SKM-1 treated with dmso at 0.1 percent for 144 hours (cell line): ENCODE results near the gene PKN1.
"Not testable (repeated sequence)": the region's sequence is repeated elsewhere in the genome, so short reads cannot be mapped to it uniquely, and the experiment has no call there.

ENCODE experiments used
- DNase-seq: peaks from one replicate; lab custom pipeline; 2025; ENCODE audit not compliant: unreplicated experiment; lab: John Stamatoyannopoulos, UW

The PKN1 gene

DNA sequence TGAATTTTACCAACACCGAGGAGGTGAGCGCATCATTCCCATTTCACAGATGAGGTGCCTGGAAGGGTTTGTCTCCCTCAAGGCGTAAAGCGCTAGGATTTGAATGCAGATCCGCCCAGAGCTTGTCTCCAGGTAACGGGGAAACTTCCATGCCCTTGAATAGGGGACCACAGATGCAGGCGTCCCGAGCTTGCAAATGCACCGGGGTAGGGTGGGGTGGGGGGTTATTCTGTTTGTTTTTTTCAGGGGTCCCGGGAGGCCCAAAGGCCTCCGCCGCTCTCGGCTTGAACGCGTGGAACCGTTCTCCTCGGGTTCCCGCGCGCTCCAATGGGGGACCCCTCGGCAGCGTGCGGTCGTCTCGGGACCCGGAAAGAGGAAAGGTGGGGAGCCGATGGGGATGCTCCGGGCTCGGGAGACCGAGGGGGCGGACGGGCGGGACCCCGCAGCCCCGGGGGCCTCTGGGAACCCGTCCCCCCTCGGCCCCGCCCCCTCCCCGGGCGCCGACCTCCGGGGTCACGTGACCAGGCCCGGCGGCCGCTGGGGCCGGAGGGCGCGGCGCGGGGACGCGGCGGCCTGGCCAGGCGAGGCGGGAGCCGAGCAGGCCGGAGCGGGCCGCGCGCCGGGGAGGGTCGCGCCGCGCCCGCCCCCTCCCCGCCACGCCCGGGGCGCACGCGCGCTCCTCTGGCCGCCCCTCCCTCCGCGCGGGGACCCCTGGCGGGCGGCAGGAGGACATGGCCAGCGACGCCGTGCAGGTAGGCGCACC is at the start of gene PKN1:
Gene PKN1, plus strand, starts transcription at position 516 of the 763 bp plus-strand sequence. Its CDS starts 216 bp downstream, at position 732.
- peak; percentile 38 for DNase-seq

DNA sequence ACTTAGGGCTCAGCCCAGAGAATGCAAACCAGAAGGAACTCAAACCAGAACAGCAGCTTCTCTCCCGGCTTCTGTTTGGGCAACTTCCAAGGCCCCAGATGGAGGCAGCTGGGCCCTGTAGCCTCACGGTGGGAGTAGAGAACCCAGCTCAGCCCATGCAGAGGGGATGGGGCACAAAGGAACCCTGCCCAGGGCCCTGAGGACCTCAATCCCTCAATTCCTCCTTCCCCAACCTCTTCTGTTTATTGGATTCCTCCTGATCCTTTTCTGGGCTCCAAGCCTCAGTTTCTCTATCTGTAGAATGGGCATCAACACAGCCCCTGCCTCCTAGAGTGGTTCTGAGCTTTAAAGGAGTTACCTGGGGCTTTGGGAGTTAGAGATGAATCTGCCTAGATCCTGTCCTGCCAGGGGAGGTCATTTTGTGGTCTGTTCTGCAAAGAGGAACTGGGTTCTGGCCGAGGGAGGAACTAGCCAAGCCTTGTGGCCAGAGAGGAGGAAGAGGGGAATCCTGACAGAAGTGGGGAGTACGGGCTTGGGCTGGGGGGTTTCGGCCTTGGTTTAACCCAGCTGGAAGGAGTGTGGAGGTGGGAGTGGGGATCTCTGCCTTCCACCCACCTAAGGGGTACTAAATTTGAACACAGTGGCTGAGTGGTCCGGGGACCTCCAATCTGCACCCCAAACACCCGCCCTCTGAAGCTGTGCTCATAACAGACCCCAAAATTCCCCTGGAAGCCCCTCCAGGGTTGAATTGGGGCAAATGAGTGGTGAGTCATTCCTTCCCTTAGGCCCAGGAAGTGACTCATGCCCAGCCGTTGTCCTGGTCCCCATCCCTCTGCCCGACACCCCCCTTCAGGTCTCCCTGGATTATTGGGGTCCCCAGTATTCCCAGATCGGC is 49.2 kb upstream of the PKN1 start:
- DNase-seq = peak; percentile 93

DNA sequence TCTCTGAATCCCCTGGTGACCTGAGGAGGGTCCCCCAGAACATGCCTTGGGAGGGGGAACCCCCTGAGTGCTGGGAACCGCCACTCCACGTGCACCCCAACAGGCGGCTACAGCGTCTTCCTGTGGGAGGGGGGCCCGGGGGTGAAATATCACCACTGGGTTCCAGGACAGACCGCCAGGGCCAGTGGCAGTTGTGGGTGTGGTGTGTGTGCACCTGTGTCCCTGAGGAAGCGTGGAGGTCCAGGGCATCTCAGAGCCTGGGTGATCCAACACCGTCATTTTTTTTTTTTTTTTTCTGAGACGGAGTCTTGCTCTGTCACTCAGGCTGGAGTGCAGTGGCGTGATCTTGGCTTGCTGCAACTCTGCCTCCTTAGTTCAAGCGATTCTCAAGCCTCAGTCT is 47.6 kb upstream of the PKN1 start:
- DNase-seq = no peak

DNA sequence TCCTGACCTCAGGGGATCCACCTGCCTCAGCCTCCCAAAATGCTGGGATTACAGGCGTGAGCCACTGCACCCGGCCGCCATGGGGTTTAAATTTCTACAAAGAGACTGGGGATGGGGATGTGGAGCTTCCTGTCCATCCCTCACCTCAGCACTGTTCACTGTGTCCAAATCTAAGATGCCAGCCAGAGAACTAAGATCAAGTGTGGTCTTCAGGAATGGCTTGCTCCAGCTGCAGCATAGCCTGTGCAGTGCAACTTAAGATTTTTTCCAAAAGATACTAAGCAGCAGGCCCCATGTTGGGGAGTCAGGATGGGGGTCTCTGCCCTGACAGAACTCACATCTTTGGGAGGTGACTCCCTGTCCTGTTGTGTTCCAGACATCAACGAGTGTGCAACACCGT is 42.6 kb upstream of the PKN1 start:
- DNase-seq = no peak

DNA sequence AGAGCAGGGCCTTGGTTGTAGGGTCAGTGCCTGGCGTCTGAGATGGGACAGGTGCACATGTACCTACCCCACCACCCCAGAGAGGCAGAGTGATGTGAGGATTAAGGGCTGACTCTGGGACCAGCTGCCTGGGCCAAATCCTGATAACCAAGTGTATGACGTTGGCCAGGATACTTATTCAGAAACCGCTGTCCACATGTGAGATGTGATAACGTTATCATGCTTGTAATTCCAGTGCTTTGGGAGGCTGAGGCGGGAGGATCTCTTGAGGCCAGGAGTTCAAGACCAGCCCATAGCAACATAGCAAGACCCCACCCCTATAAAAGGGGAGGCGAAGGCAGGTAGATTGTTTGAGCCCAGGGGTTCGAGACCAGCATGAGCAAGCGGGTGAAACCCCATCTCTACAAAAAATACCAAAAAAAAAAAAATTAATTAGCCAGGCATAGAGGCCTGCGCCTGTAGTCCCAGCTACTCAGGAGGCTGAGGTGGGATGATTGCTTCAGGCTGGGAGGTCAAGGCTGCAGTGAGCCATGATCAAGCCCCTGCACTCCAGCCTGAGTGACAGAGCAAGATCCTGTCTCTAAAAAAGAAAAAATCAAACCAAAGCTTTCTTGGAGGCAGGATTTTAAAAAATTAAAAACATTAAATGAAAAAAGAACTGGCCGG is 41.8 kb upstream of the PKN1 start:
- no peak for DNase-seq

DNA sequence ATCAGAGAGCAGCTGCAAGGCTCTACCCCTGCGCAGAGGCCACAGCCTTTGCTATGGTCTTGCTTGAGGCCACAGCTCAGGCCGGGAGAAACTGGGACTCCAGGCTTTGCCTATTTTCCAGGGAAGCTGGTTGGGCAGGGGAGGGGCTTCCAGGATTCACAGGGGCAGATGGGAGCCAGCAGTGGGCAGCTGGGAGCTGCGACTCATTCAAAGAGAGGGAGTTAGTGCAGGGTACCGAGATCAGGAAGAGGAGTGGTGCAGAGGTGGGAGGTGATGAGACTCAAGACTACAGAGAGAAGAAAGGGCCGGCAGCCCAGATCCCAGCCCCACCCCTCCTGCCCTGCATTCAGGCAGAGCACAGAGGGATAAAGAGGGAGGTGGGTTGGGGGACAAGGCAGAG is 39.8 kb upstream of the PKN1 start:
- no peak for DNase-seq

DNA sequence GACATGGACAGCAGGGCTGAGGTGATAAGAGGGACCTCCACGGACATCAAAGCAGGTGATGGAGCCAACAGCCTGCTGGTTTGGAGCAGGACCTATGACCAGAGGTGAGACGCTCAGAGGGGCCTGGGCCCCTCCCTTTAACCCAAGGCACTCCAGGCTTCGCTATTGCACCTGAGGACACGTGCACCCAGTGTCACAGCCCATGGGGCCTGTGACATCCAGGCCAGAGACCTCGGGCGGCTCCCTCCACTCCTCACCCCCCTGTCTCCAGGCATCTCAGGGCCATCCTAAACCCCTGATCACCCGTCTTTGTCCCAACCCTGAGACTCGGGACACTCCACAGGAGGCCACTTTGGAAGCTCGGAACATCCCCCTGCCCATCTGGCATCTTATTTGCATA is 38.9 kb upstream of the PKN1 start:
- no peak for DNase-seq

DNA sequence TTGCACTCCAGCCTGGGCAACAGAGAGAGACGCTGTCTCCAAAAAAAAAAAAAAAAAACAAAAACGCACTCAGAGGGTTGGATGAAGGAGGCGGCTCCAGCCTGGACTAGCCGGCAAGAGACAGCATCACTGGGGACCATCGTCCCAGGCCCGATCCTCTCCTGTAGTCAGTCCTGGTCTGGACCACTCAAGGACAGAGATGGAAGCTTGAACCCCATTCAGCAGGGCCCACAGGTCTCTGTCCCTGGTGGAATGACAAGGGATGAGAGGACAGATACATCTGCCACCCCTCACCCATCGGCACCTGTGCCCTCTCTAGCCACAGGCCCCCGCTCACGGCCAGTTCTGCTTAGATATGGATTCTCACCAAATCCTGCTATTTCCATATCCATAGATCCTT is 37.8 kb upstream of the PKN1 start:
- DNase-seq = no peak

DNA sequence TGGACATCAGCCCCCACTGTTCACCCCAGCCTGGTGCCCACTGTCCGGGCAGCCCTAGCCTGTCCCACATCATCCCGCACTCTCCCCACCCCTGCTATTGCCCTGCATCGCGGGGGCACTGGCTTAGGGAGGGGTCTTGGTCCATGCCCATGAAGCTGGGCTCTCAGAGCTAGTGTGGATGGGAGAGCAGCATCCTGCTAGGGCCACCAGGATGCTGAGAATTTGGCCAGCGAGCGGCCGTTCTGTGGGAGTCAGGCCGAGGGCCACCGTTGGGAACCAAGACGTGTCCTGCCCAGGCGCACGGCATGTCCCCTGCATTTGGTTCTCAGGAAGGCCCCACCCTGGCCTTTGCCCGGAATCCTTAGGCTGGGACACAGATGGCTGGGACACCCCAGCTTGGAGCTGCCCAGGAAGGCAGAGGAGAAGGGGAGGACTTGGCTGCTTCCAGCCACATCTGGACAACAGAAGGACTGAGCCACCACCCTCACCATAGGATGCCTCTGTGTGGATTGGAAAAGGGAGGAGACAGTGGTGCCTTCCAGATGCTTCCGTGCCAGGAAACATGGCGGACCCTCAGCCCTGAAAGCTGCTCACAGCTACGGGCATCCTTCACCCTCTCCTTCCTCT is 37.3 kb upstream of the PKN1 start:
- DNase-seq = peak; percentile 33

DNA sequence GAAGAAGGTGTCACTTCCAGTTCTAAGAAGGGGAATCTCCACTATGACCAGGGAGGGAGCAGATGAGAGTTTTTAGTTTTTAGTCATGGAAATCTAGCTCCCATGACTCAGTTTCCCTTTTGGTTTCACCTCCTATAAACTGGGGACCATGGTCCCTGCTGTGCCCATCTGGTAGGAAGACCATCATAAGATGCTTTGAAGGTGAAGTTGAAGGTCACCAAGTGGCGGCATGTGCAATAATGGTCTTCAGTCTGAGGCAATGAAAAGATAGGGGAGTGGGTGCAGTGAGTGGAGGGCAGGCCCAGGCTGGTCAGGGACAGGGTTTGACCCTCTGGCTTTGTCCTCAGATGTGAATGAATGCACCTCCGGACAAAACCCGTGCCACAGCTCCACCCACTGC is 36.4 kb upstream of the PKN1 start:
- DNase-seq = not testable (repeated sequence)

DNA sequence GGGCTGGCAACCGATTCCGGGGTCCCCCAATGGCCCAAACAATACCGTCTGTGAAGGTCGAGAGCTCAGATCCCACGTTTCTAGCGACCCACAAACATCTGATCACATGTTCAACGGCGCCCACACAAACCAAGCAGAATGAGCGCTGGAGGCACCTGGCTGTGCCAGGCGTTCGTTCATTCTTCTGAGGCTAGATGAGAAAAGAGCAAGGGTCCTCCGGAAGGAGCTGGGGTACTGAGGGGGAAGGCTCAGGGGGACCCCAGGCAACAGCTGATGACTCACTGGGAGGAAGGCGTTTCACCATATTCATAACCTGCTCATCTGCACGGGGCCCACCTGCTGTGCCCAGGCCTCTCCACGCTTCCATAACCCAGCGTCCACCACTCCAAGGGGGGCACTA is 35.9 kb upstream of the PKN1 start:
- not testable (repeated sequence) for DNase-seq

DNA sequence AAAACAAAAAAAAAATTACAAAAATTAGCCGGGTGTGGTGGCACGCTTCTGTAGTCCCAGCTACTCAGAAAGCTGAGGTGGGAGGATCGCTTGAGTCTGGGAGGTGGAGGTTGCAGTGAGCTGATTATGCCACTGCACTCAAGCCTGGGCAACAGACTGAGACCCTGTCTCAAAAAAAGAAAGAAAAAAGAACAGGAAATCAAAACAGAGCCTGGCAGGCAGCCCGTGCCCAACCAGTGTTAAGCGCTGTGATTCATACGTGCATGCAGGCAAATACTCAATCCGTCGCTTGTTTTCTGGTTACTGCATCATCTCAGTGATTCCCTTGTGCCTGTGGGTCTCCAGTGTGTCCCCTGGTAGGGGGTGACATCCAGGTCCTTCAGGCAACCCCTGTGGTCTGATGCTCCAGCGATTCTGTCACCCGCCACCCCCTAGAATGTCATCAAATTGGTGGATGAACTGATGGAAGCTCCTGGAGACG is 32.1 kb upstream of the PKN1 start:
- no peak for DNase-seq

DNA sequence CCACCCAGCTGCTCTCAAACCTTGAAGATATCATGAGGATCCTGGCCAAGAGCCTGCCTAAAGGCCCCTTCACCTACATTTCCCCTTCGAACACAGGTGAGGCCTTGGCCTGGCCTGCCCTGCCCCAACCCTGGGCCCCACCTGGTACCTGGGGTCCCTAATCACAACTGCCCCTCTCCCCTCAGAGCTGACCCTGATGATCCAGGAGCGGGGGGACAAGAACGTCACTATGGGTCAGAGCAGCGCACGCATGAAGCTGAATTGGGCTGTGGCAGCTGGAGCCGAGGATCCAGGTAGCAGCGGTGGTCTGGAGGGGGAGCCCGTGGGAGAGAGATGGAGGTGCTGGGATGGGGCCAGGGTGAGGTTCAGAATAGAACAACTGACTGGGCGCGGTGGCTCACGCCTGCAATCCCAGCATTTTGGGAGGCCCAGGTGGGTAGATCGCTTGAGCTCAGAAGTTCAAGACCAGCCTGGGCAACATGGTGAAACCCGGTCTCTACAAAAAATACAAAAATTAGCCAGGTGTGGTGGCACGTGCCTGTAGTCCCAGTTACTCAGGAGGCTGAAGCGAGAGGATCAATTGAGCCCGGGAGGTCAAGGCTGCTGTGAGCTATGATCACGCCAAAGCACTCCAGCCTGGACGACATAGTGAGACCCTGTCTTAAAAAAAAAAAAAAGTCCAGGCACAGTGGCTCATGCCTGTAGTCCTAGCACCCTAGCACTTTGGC is 31.5 kb upstream of the PKN1 start:
- no peak for DNase-seq

DNA sequence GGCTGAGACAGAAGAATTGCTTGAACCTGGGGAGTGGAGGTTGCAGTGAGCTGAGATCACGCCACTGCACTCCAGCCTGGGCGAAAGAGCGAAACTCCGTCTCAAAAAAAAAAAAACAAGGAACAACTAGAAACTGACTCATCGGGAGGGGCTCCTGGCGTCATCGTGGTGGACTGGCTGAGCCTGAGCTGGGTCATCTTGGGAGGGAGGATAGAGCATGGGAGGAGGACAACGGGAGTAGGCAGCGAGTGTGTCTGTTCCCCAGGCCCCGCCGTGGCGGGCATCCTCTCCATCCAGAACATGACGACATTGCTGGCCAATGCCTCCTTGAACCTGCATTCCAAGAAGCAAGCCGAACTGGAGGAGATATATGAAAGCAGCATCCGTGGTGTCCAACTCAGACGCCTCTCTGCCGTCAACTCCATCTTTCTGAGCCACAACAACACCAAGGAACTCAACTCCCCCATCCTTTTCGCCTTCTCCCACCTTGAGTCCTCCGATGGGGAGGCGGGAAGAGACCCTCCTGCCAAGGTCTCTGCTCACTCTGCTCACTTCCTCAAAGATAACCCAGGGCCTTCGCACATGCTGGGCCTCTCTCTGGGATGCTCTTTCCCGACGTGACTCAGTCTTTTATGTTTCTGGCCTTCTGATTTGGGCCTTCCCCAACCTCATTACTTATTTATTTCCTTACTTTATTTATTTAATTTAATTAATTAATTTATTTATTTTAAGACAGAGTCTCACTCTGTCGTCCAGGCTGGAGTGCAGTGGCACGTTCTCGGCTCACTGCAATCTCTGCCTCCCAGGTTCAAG is 30.6 kb upstream of the PKN1 start:
- no peak for DNase-seq

DNA sequence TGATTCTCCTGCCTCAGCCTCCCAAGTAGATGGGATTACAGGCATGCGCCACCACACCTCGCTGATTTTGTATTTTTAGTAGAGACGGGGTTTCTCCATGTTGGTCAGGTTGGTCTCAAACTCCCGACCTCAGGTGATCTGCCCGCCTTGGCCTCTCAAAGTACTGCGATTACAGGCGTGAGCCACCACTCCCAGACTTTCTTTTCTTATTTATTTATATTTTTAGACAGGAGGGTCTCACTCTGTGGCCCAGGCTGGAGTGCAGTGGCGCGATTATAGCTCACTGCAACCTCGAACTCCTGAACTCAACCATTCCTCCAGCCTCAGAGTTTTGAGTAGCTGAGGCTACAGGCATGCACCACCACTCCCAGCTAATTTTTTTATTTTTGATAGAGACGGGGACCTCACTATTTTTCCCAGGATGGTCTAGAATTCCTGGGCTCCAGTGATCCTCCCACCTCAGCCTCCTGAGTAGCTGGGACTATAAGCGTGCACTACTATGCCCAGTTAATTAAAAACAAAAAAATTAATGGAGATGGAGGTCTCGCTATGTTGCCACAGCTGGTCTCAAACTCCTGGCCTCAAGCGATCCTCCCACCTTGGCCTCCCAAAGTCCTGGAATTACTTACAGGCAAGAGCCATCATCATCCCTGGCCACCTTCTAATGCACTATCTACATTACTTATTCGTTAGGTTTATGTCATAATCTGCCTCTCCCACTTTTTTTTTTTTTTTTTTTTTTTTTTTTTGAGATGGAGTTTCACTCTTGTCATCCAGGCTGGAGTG is 29.8 kb upstream of the PKN1 start:
- not testable (repeated sequence) for DNase-seq

DNA sequence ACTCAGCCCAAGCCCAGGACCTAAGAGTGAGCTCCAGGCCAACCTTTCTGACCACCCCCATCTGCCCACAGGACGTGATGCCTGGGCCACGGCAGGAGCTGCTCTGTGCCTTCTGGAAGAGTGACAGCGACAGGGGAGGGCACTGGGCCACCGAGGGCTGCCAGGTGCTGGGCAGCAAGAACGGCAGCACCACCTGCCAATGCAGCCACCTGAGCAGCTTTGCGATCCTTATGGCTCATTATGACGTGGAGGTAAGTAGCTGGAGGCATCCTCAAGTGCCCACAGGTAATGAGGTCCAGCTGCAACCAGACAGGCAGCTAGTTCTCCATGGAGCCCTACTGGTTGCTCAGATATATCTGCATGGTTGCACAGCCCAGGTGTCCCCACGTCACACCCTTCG is 28.8 kb upstream of the PKN1 start:
- DNase-seq = no peak

DNA sequence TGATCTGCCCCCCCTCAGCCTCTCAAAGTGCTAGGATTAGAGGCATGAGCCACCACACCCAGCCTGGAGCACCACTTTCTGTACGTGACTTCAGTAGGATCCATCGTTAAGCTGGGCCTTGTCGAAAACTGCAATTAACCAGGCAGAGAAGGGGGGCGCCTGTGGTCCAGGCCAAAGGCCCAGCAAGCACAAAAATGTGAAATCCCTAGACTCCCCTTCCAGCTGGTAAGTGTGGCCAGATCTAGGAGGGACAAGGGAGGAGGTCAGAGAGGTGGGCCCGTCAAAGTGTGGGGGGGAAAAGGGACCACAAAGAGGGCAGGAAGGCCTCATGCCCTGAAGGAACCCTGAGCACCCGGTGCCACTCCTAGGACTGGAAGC is 27.7 kb upstream of the PKN1 start:
- no peak for DNase-seq

DNA sequence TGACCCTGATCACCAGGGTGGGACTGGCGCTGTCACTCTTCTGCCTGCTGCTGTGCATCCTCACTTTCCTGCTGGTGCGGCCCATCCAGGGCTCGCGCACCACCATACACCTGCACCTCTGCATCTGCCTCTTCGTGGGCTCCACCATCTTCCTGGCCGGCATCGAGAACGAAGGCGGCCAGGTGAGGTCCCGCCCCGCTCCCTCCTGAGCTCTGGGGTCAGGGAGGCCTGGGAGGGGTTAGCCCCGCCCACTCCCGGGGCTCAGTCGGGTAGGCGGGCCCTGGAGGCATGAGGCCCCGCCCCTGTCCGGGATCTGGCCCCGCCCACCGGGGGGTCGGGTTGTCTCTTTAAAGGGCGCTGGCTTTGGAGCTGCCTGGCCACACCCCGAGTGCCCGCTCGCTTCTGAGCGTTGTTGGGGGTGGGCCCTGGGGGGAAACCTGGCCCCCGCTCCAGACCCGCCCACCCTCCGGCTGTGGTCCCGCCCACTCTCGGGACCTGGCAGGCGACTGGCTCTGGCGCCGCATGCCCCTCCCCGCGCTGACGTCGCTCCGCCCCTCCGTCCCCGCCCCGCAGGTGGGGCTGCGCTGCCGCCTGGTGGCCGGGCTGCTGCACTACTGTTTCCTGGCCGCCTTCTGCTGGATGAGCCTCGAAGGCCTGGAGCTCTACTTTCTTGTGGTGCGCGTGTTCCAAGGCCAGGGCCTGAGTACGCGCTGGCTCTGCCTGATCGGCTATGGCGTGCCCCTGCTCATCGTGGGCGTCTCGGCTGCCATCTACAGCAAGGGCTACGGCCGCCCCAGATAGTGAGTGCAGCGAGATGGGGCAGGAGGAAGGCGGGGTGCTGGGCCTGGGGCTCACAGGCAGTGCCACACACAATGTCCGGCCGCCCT is 27.1 kb upstream of the PKN1 start:
- DNase-seq = peak; percentile 80
